ENCODE data around the gene NPAS3. TPM values are rescaled to one million over a fixed set of nuclear protein-coding genes. Genes with fewer than 3 reads are reported as not detected.

The NPAS3 gene
- total and polyA plus RNA-seq, 7 donors = 0.04 to 1.5 (median 0.39) TPM

DNA sequence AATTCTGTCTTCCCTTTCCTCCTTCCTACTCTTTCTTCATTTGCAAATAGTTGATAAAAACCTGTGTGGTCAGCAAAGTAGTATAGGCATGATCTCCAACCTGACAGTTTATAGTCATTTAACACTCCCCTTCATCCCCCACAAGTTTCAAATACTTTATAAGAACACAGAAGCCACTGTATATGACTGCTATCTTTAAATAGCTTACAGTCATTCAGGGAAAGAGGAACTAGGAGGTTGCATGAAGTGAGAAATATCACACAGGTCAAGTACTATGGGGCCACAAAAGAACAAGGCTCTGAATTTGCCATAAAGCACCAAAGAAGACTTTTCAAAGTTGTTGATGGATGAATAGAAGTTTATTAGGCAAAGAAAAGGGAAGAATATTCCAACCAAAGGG, 431.3 kb downstream of the NPAS3 start:
- no peaks in the 10 kb centered on the region for H3K9me3 ChIP-seq
- ATAC-seq = no peak
- H3K4me1 ChIP-seq = no peaks in the 10 kb centered on the region
- no peak overlapping the region for H3K4me3 ChIP-seq
- intact Hi-C loops (cut with DNase I) = no loop called here
- no peaks in the 10 kb centered on the region for H3K36me3 ChIP-seq (ENCODE audit: insufficient read depth in 1 of 2, low read depth in 1 of 2)
- no peaks in the 10 kb centered on the region for H3K27me3 ChIP-seq (ENCODE audit: insufficient read depth in 3 of 3, low read length in 2 of 3)
- TF ChIP-seq, protein P1, sequence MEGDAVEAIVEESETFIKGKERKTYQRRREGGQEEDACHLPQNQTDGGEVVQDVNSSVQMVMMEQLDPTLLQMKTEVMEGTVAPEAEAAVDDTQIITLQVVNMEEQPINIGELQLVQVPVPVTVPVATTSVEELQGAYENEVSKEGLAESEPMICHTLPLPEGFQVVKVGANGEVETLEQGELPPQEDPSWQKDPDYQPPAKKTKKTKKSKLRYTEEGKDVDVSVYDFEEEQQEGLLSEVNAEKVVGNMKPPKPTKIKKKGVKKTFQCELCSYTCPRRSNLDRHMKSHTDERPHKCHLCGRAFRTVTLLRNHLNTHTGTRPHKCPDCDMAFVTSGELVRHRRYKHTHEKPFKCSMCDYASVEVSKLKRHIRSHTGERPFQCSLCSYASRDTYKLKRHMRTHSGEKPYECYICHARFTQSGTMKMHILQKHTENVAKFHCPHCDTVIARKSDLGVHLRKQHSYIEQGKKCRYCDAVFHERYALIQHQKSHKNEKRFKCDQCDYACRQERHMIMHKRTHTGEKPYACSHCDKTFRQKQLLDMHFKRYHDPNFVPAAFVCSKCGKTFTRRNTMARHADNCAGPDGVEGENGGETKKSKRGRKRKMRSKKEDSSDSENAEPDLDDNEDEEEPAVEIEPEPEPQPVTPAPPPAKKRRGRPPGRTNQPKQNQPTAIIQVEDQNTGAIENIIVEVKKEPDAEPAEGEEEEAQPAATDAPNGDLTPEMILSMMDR (IDR thresholded peaks at IDR 0.05) = no peak
- no peak overlapping the region for H3K27ac ChIP-seq
- no peak for DNase-seq

DNA sequence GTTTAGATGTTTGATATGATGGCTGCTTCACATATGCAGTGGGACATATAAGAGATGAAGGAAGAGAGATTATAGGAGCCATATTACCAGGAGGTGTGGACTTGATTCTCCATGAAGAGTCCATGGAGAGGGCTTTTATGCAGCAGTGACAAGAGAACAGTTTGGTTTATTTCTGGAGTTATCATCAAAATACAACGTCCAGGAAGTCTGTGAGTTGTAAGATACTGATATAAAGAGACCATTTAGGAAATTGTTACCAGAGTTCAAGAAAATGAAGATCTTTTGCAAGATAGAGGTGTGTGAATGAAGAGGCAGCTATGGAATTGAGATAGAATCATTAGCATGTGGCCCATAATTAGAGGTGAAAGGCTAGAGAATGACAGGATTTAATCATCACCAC, 431.7 kb downstream of the NPAS3 start:
- intact Hi-C loops (cut with DNase I) = no loop called here
- WGBS, 3 donors = 62 to 75% (median 69%) methylated on average over 1 of the region's 1 CpG

DNA sequence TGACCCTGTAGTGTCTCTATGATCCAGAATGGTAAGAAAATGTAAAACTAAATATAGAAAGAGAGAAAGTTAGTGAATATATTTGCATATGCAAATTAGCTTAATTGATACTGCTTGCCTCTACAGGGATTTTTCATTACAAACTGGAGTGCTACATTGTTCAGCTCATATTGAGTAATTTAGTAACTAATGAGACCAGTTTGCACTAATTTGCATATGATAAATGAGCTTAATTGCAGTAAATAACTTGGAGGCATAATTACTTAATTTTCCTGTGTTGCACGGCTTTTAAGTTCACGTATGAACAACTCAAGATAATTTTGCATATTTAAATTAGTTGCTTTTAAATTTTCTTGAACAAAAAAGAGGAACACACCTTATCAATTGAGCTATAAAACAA, 436.5 kb downstream of the NPAS3 start:
- Histone ChIP-seq H3K36me3 (ENCODE audit: insufficient read depth in 1 of 2, low read depth in 1 of 2) (no peaks in the 10 kb centered on the region), H3K27ac (no peak overlapping the region), H3K4me1 (no peaks in the 10 kb centered on the region), H3K4me3 (no peak overlapping the region), H3K9me3 (no peaks in the 10 kb centered on the region), H3K27me3 (ENCODE audit: insufficient read depth in 3 of 3, low read length in 2 of 3) (no peaks in the 10 kb centered on the region)
- TF ChIP-seq, protein P1 (IDR thresholded peaks at IDR 0.05) = no peak
- no peak for DNase-seq
- ATAC-seq = no peak
- WGBS, 3 donors = 73 to 97% (median 94%) methylated on average over 2 of the region's 2 CpGs
- intact Hi-C loops (cut with DNase I) = no loop called here

More for the DNA sequence above, 431.7 kb downstream of the NPAS3 start:
- no peaks in the 10 kb centered on the region for H3K9me3 ChIP-seq
- TF ChIP-seq, protein P1 (IDR thresholded peaks at IDR 0.05) = no peak
- H3K27ac ChIP-seq = no peak overlapping the region
- H3K4me3 ChIP-seq = no peak overlapping the region
- DNase-seq (no peak), ATAC-seq (no peak)
- no peaks in the 10 kb centered on the region for H3K36me3 ChIP-seq (ENCODE audit: insufficient read depth in 1 of 2, low read depth in 1 of 2)
- H3K4me1 ChIP-seq = no peaks in the 10 kb centered on the region
- H3K27me3 ChIP-seq (ENCODE audit: insufficient read depth in 3 of 3, low read length in 2 of 3) = no peaks in the 10 kb centered on the region

DNA sequence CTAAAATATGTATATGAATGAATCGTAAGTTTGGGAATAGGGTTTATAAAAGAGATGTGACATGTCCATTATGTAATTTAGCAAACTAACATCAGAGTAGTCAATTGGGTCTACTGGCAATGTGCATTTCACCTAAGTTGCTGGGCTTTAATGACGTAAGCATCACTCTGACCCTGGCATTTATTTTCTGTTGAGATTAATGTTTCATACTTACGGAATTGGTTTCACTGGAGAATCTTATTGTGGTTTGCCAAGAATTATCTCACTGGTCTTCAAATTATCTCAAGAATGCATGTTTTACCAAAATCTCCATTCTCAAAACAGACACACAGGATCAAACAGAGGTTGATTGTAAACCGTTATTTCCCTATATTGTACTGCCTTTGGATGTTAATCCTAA, 437.1 kb downstream of the NPAS3 start:
- no peaks in the 10 kb centered on the region for H3K4me1 ChIP-seq
- TF ChIP-seq, protein P1 (IDR thresholded peaks at IDR 0.05) = no peak
- intact Hi-C loops (cut with DNase I) = no loop called here
- no peak overlapping the region for H3K27ac ChIP-seq
- no peak for DNase-seq
- 65 to 79% (median 69%) methylated on average over 4 of the region's 4 CpGs for WGBS, 3 donors
- no peaks in the 10 kb centered on the region for H3K27me3 ChIP-seq (ENCODE audit: insufficient read depth in 3 of 3, low read length in 2 of 3)
- no peak for ATAC-seq
- H3K9me3 ChIP-seq = no peaks in the 10 kb centered on the region
- H3K4me3 ChIP-seq = no peak overlapping the region
- no peaks in the 10 kb centered on the region for H3K36me3 ChIP-seq (ENCODE audit: insufficient read depth in 1 of 2, low read depth in 1 of 2)

DNA sequence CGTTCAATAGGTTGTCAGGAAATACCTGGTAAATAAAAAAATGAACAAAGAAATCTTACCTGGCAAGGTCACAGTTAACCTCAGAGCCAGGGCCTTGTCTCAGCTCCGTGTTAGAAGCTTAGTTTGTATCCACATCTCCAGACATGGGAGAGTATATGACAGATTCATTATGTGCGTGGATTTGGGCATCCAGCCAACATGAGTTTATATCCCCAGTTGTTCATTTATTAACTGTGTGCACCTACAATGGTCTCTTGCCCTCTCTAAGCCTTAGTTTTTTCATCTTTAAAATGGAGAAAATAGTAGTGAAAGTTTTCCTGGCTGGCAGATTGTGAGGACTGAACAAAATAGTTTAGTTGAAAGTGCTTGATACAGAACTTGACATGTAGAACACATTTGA, 437.8 kb downstream of the NPAS3 start:
- TF ChIP-seq, protein P1 (IDR thresholded peaks at IDR 0.05) = no peak
- no peaks in the 10 kb centered on the region for H3K36me3 ChIP-seq (ENCODE audit: insufficient read depth in 1 of 2, low read depth in 1 of 2)
- H3K27me3 ChIP-seq (ENCODE audit: insufficient read depth in 3 of 3, low read length in 2 of 3) = no peaks in the 10 kb centered on the region
- intact Hi-C loops (cut with DNase I) = no loop called here
- ATAC-seq (no peak), DNase-seq (no peak)
- no peak overlapping the region for H3K4me3 ChIP-seq
- no peaks in the 10 kb centered on the region for H3K4me1 ChIP-seq
- 36 to 56% (median 38%) methylated on average over 3 of the region's 3 CpGs for WGBS, 3 donors
- H3K9me3 ChIP-seq = no peaks in the 10 kb centered on the region
- no peak overlapping the region for H3K27ac ChIP-seq

Data from psoas muscle (tissue), 8 donors.